Activated T-helper 1 cell treated with anti-CD3 and anti-CD28 coated beads, Interleukin-2, amount 50 U/mL, for 16 hours (primary cell): ENCODE measurements around the gene NXF3.
"Not testable (repeated sequence)": the region's sequence is repeated elsewhere in the genome, so short reads cannot be mapped to it uniquely, and the experiment has no call there.

ENCODE experiments used
- DNase-seq, 2 donors: peaks; one replicate each; pipeline ENCODE4 v3.0.0-alpha.2; 2020; ENCODE audit warnings: low read depth in 1 of 2, low spot score in 1 of 2

The NXF3 gene

DNA sequence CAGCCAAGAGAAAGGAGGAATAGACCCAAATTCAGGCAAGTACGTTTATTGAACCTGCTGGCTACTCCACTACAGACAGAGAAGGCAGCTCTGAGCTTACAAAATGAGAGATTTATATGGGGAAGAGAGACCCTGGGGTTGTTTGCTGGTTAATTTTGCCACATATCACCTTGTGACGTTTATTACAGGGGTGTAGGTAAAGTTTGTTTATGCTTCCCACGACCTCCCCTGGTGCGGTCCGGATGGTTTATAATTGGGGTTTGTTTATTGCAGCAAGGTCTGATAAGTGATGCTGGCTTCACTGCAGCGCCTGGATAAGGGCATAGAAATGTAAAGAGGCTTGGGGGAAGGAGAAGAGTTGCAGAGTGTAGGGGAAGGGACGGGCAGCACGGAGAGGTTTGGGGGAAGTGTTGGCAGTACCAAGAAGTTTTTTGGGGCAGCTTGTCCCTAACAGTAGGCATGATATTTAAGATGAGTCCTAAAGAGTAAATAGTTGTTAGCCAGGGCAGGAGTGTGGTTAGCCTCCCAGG is 41.6 kb downstream of the NXF3 start:
- DNase-seq = no peak

DNA sequence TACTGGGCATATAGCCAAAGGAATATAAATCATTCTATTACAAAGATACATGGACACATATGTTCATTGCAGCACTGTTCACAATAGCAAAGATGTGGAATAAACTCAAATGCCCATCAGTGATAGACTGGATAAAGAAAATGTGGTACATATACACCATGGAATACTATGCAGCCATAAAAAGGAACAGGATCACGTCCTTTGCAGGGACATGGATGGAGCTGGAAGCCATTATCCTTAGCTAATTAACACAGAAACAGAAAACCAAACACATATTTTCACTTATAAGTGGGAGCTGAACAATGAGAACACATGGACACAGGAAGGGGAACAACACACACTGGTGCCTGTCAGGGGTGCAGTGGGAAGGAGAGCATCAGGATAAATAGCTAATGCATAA is 59.6 kb downstream of the NXF3 start:
- not testable (repeated sequence) for DNase-seq
